ENCODE results near the gene UBE2G2.

- no peak for TF ChIP-seq CTCF (IDR thresholded peaks at IDR 0.05)
- TF ChIP-seq POLR2A (IDR thresholded peaks at IDR 0.05), result no peak
Observed at GRCh38 chr21:44734026-44734745, 67.4 kb downstream of the UBE2G2 start.
